SU-DHL-6 (cell line): ENCODE results near the gene DVL1.

Experiments
- CTCF ChIP-seq: fragments of 200-600 bp; sonication (generic); IDR thresholded peaks from one replicate; pipeline ENCODE4 v1.5.1; 2017; ENCODE audit warnings: antibody characterized with exemption, mild to moderate bottlenecking, low read length, moderate library complexity; ENCODE audit not compliant: insufficient read depth, poor library complexity, severe bottlenecking
- EZH2phosphoT487 ChIP-seq: fragments of 200-600 bp; sonication (generic), shearing (Covaris generic); conservative IDR thresholded peaks from 2 replicates; pipeline ENCODE4 v1.6.1; 2018; ENCODE audit warnings: mild to moderate bottlenecking, antibody characterized with exemption, low read length, moderate library complexity, mixed read lengths

GRCh38 chr1:1334835-1335234 is 14.4 kb downstream of the DVL1 start:
- TF ChIP-seq EZH2phosphoT487 = no peak
- TF ChIP-seq CTCF = no peak
